ENCODE results near the gene TMEM205.

DNA sequence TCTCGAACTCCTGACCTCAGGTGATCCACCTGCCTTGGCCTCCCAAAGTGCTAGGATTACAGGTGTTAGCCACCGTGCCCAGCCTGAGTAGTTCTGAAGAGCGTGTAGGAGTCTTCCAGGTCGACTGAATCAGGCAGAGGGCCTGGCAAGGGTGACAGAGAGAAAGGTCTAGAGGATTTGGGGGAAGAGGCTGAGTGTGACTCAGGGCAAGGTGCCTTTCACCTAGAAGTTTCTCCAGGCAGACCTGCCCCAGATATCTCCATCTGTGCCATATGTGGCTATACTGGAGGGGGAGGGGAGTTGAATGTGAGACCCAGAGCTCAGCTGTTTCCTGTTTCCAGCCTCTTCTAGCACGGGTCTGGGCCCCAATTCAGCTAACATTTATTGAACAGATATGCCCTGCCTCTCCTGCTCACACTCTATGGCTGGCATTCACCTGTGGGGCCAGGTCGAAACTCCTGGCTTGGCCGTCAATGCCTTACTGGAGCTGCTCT, 1.5 kb upstream of the TMEM205 start:
- TF ChIP-seq, protein P1, sequence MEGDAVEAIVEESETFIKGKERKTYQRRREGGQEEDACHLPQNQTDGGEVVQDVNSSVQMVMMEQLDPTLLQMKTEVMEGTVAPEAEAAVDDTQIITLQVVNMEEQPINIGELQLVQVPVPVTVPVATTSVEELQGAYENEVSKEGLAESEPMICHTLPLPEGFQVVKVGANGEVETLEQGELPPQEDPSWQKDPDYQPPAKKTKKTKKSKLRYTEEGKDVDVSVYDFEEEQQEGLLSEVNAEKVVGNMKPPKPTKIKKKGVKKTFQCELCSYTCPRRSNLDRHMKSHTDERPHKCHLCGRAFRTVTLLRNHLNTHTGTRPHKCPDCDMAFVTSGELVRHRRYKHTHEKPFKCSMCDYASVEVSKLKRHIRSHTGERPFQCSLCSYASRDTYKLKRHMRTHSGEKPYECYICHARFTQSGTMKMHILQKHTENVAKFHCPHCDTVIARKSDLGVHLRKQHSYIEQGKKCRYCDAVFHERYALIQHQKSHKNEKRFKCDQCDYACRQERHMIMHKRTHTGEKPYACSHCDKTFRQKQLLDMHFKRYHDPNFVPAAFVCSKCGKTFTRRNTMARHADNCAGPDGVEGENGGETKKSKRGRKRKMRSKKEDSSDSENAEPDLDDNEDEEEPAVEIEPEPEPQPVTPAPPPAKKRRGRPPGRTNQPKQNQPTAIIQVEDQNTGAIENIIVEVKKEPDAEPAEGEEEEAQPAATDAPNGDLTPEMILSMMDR (IDR thresholded peaks at IDR 0.05), result no peak
- no peak for TF ChIP-seq POLR2A (IDR thresholded peaks at IDR 0.05)
